Daoy (cell line): ENCODE measurements around the gene RABAC1. TPM values are rescaled to one million over a fixed set of nuclear protein-coding genes. Genes with fewer than 3 reads are reported as not detected.

Source experiments
- DNase-seq: peaks from one replicate; pipeline ENCODE4 v3.0.0-alpha.2; 2015; ENCODE audit warnings: low read depth
- total RNA-seq: library from RNA; depleted of rRNA; stranded (reverse); fragments of >200 nt; shearing (Covaris generic); gene quantifications from 2 replicates; pipeline ENCODE4 v1.2.3, GENCODE V29; 2014

The RABAC1 gene
- total RNA-seq, 1 experiment from 2014 or later = 126 TPM

GRCh38 chr19:41928754-41929535 lies 30.2 kb downstream of the RABAC1 start:
- DNase-seq = no peak

DNA sequence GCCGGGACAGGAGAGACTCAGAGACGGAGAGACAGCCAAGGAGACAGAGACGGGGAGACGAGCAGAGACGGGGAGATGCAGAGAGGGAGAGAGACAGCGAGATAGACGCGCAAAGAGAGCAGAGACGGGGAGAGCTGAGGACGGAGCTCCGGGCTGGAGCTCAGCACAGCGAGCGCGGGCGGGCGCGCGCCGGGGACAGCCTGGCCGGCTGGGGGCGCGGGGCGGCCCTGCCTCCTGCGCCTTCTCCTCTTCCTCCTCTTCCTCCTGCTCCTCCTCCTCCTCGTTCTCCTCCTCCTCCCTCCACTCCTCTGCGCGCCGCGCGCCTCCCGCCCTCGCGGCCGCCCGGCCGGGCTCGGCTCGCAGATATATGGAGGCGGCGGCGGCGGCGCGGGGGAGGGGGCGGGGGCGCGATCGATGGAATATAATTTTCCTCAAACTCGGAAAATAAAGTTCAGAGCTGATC lies 30.9 kb downstream of the RABAC1 start, which contains the start of gene ERFL:
Gene ERFL (minus strand): TSS at position 229 of the 463 bp plus-strand sequence. CDS start 15,530 bp downstream, outside the sequence.
- DNase-seq = peak; percentile 53

DNA sequence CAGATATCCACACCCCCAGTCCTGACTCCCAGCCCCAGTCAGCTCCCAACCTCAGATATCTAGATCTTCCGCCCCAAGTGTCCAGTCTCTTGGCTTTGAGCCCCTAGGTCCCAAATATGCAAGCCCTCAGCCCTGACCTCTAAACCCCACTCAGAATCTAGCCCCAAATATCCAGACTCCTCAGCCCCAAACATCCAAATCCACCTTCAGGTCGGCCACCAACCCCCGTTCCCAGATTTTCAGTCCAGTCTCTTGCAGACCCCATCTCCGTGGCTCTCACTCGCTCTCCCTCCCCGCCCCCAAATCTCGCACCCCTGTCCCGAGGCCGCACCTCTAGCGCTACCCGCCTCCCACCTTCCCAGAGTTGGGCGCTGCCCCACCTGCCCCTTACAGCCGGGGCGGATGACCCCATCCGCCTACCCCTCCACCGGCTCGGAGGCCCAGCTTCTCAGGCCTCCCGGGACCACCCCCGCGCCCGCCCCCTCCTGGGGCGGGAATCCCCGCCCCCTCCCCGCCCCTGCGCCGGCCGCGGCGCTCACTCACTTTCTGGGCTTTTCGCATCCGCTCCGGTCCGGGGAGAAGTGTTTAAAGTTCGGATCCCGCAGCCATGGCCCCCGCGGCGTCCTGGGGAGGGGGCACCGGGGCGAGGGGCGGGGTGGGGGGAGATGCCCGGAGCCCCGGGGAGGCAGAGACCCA lies 31.5 kb downstream of the RABAC1 start:
- no peak for DNase-seq

DNA sequence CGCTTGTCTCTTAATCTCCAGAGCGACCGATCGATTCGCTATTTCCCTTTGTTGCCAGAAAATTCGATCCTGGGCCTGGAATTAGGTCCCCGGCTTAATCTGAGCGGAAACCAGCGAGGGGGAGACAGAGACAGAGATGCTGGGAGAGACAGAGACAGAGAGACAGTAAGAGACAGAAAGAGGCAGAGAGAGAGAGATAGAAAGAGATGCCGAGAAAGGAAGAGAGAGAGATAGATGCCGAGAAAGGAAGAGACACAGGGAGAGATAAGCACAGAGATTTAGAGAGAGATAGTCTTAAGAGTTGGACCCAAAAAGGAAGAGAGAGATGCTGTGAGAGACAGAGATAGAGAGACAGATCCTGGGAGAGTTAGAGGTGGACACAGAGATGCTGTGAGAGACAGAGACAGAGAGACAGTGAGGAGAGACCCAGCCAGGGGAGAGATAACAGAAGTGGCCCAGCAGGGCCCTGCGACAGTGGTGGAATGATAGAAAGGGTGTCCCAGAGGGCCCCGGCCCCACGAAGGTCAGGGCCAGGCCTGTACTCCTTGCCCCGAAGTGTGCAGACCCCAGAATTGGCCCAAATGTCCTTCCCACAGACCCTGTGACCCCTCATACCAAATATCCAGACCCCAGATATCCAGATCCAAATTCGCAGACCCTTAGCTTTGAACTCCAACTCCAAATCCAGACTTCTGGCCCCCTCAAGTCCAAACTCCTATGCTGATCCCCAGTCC lies 32.2 kb downstream of the RABAC1 start:
- DNase-seq = no peak

GRCh38 chr19:41926028-41926762 lies 32.9 kb downstream of the RABAC1 start:
- no peak for DNase-seq

DNA sequence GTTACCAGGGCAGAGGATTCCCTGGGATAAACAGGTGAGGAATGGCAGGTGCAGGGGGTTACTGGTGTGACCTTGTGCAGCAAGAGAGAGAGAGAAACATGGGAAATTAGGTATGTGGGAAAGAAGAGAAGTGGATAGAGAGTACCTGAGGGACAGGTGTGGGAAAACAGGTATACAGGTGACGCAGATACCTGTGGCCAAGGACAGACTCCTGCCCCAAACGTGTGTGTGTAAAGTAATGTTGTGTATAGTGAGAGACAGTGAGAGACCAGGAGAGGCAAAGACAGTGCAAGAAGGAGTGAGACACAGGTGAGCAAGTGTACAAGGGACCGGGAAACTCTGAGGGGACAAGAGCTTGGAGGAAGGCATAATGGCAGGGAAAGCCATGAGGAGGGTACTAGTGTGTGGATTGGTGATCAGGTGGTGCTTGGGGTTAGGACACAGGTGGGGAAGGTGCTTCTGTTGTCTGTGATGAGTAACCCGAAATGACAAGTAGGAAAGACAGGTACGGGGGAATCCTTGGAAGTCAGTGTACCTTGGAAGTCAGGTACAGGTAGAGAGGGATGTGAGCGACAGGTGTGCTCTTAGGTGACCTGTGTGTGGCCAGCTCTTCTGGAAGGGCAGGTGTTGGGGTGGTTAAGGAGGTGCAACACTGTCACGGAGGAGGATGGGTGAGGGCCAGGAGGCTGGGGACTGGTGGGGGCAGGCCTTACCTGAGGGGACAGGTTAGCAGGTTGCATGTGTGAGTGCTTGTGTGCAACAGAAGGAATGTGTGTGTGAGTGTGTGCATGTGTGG lies 33.7 kb downstream of the RABAC1 start:
- DNase-seq = no peak

DNA sequence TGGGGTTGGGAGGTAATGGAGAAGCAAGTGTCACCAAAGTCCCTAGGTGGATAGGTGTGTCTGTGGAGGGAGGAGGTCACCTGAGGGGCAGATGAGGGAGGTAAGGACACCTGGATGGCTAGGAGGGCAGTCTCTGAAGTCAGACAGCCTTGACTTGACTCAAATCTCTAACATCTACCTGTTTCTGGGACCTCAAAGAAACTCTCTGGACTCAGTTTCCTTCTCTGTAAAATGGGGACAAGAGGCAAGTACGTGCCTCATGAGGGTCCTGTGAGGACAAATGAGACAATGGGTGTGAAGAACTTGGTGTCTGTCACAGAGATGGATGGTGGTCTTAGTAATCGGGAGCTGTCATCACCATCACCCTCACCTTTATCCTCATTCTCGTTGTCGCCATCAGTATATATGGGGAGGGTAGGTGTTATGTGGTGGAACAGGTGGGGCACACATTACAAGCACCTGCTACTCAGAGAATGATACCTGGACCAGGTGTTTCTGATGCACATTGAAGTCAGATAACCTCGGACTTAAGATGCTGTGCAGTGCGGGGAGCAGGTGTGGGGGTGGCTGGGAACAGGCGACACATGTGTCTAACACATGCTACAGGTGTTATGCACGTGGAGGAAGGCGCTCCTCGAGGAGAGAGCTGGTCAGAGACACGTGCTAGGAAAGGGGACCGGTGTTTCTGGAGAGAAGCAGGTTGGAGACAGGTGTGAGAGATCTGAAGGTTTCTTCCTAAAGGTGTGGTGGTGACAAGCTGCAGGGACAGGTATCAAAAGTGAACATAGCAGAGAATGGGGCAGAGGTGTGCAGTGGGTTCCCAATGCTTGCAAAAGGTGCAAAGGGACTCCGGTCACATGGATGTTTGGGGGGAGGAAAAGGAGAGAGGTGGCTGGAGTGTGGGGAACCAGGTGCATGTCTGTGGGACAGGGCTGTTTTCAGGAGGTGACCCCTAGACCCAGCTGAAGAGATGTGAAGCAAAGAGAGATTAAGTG lies 34.7 kb downstream of the RABAC1 start:
- no peak for DNase-seq

DNA sequence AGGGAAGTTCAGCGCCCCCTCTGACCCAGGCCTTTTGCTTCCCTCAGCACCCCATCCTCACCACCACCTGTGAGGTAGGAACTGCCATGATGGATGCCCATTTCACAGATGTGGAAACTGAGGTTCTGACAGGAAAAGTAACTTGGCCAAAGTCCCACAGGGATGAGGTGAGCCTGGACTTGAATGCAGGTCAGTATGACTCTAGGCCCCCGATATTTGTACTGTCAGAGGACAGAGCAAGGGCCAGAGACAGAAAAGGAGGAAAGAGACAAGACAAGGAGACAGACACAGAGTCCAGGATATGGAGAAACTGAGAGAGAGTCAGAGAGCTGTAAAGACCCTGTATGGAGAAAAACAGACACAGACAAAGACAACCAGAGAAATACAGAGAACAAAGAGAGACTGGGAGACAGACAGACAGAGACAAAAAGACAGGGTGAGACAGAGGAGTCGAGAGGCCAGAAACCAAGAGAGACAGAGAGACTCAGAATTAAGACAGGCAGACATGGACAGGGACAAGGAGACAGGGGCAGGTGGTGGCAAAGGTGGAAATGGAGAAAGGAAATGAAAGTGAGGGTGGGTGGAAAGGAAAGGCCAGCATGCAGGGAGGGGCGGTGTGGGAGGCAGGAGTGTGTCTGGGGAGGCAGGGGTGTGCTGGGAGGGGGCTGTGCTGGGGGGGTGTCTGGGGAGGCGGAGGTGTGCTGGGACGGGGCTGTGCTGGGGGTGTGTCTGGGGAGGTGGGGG lies 35.9 kb downstream of the RABAC1 start:
- DNase-seq = no peak

- DNase-seq = no peak
Measured at GRCh38 chr19:41922585-41922984, 36.5 kb downstream of the RABAC1 start.

DNA sequence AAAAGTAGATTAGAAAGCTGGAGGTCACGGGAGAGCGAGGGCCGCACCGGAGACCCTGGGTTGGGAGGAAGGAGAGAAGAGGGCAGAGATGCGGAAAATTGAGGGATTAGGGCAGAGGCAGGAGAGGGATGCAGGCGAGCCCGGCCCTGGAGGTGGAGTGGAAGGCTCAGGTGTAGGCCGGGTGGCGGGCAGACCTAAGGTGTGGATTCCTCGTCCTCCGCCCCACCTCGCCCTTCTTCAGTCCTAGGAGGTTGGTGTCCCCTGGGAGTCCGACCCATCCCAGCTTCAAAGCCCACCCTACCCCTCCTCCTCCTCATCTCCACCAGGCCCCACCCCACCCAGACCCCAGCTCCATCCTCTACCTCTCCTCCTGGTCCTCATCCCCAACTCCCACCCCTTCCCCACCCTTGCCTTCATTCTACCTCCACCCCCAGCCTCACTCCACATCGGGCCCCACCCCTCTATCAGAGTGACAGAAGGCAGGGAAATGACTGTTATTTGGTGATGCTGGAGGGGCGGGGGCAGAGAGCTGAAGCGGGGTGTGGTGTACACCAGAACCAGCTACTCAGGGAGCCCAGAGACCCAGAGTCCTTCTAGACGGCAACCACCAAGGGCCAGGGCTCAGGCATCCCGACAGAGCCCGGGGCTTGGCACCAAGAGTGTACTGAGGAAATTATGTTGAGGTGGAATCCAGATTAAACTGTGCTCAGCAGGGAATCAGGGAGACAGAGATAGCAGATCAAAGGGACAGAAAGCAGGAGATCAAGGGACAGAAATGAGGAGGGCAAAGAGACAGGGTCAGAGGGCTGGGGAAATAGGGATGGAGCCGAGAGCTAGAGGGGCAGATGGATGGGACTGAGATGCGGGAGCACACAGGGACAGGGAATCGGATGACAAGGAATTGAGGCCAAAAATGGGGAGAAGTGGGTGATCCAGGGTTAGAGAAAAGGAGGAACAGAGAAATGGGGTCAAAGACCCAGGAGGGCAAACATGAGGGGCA lies 37.2 kb downstream of the RABAC1 start:
- DNase-seq = no peak

- DNase-seq = no peak
Measured at GRCh38 chr19:41920882-41921576, 38.1 kb downstream of the RABAC1 start.

DNA sequence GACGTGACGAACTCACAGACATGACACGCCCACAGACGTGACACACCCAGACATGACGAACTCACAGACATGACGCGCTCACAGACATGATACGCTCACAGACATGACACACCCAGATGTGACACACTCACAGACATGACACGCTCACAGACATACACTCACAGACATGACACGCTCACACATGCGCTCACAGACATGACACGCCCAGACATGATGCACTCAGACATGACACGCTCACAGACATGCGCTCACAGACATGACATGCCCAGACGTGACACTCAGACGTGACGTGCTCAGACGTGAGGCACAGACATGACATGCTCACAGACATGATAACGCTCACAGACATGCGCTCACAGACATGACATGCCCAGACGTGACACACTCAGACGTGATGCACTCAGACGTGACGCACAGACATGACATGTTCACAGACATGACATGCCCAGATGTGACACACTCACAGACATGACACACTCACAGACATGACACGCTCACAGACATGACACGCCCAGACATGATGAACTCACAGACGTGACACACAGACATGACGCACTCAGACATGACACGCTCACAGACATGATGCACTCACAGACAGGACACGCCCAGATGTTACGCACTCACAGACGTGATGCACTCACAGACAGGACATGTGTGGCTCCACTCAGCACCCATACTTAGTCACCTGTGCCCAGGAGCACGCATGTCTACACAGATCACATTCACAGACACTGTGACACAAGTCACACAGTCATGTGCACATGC lies 39.0 kb downstream of the RABAC1 start:
- DNase-seq = no peak

DNA sequence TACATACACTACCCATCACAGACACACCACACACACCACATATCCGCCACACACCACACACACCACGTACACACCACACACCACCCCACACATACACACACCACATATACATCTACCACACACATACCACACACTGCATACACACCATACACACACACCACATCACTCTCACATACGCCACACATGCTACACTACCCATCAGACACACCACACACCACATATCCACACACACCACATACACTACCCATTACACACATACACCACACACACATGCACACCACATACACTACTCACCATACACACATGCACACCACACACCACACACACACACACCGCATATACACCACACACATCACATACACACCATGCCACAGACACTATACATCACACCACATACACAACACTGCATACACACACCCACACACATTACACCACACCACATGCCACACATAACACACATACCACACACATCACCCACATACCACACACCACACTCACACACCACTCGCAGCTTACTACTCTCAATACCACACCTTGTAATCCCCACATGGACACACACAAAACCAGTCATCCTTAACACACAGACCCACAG lies 40.4 kb downstream of the RABAC1 start:
- DNase-seq = no peak

DNA sequence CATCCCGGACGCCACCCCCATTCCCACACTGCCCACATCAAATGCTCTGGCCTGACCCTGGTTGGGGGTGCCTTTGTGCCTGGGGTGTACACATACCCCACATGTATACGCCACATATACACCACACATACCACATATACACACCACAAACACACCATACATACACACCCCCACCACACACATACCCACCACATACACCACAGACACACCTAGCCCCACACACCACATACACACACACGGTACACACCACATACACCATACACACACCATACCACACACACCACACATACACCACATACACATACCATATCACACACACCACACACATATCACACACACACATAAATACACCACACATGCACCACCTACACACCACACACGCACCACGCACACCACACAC lies 41.0 kb downstream of the RABAC1 start:
- DNase-seq = no peak

- no peak for DNase-seq
Measured at GRCh38 chr19:41917676-41918075, 41.4 kb downstream of the RABAC1 start.
